Gastrocnemius medialis (tissue), 4 donors: ENCODE measurements around the gene RBBP8NL. TPM values are rescaled to one million over a fixed set of nuclear protein-coding genes. Genes with fewer than 3 reads are reported as not detected.
A peak's percentile ranks its signal among the peaks of the same experiment; 100 is the strongest.

Experiments
- ATAC-seq, 2 donors: fragments of 150-250 bp; one replicate each; pipeline ENCODE4 v1.9.1; 2016
- DNase-seq, 2 donors: peaks; one replicate each; pipeline ENCODE4 v3.0.0-alpha.2; 2019
- H3K27ac ChIP-seq, 4 donors: fragments of 200-600 bp; sonication (generic); 1 replicate in 1 of 4; 2 replicates in 3 of 4; pipeline ENCODE4 v1.5.1; 2016 to 2018; ENCODE audit warnings: mild to moderate bottlenecking in 2 of 4, moderate library complexity in 1 of 4
- H3K27me3 ChIP-seq, 3 donors: fragments of 200-600 bp; sonication (generic) in 2 of 3; 1 replicate in 1 of 3; 2 replicates in 2 of 3; pipeline versions ENCODE4 v1.5.1 to v1.6.0; 2016 to 2019; ENCODE audit warnings: mild to moderate bottlenecking in 1 of 3, moderate library complexity in 1 of 3
- H3K36me3 ChIP-seq, 2 donors: fragments of 200-600 bp; sonication (generic) in 1 of 2; one replicate each; pipeline ENCODE4 v1.5.1; 2017 to 2018
- H3K4me1 ChIP-seq, 2 donors: fragments of 200-600 bp; sonication (generic) in 1 of 2; one replicate each; pipeline ENCODE4 v1.5.1; 2016 to 2017; ENCODE audit warnings: mild to moderate bottlenecking in 2 of 2
- H3K4me3 ChIP-seq, 4 donors: fragments of 200-600 bp; sonication (generic) in 3 of 4; 1 replicate in 1 of 4; 2 replicates in 3 of 4; pipeline ENCODE4 v1.5.1; 2016 to 2019; ENCODE audit warnings: mild to moderate bottlenecking in 2 of 4
- H3K9me3 ChIP-seq, 3 donors: fragments of 200-600 bp; sonication (generic) in 2 of 3; 1 replicate in 1 of 3; 2 replicates in 2 of 3; pipeline ENCODE4 v1.5.1; 2016 to 2019
- POLR2A ChIP-seq, 2 donors: fragments of 450-650 bp; IDR thresholded peaks; one replicate each; pipeline ENCODE4 v1.6.1; 2017; ENCODE audit warnings: antibody characterized with exemption in 2 of 2, mild to moderate bottlenecking in 2 of 2, moderate library complexity in 2 of 2
- in situ Hi-C, 4 donors: fragments of 200-750 bp; cut with MboI; loops; one replicate each; pipeline versions ENCODE4 v1.15.0 to v1.8.0; 2017; ENCODE audit warnings: low sequenced_read_pairs in 4 of 4
- intact Hi-C: fragments of 100-400 bp; cut with DNase I; formaldehyde crosslinking; loops from one replicate; pipeline ENCODE4 v1.15.1; 2023; ENCODE audit warnings: low total_unique reads
- total RNA-seq, 4 donors: library from RNA; depleted of rRNA; stranded (reverse); fragments of >200 nt; gene quantifications; one replicate each; pipeline versions ENCODE4 v1.1.0 to v1.2.3, GENCODE V29; 2016
- TF ChIP-seq, protein P1 (sequence below), 5 experiments: fragments of 450-650 bp in 3 of 5; fragments of 200-600 bp in 2 of 5; sonication (generic) in 2 of 5; IDR thresholded peaks in 4 of 5; conservative IDR thresholded peaks in 1 of 5; 1 replicate in 4 of 5; 2 replicates in 1 of 5; pipeline ENCODE4 v1.5.1; 2016 to 2019; ENCODE audit warnings: antibody characterized with exemption in 5 of 5, mild to moderate bottlenecking in 3 of 5, moderate library complexity in 3 of 5

RBBP8NL gene
- total RNA-seq, 4 donors from 2014 or later, result not detected

DNA sequence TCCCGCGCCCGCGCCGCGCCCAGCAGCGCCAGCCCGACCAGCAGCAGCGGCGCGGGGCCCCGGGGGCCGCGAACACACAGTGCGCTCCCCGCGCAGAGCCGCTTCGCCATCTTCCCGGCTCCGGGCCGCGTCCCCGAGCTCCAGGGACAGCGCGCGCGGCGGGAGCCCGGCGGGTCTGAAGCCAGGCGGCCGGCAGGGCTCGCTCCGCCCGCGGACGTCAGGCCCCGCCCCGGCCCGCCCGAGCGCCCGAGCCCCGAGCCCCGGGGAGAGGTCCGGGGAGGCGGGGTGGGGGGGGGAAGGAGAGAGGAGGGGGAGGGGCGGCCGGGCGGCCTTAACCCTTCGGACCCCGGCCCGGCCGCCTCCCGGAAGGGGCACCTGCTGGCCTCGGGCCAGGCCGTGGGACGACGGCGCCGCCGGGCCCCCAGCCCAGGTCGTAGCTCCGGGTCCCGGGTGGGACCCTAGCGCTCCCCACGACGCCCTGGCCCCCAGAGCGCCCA lies 60.2 kb downstream of the RBBP8NL start, which contains the start of gene LAMA5:
LAMA5 (minus strand) TSS at position 177 of the 497 bp plus-strand sequence; CDS start at position 110, 67 bp downstream.
- intact Hi-C loops (loop anchor here (2.0 kb wide), 1 partner anchor 14 kb away; no protein-coding TSS in a partner anchor), in situ Hi-C loops (no loop called here)
- TF ChIP-seq POLR2A (IDR thresholded peaks at IDR 0.05), result peak; percentile 59 to 80
- TF ChIP-seq, protein P1, sequence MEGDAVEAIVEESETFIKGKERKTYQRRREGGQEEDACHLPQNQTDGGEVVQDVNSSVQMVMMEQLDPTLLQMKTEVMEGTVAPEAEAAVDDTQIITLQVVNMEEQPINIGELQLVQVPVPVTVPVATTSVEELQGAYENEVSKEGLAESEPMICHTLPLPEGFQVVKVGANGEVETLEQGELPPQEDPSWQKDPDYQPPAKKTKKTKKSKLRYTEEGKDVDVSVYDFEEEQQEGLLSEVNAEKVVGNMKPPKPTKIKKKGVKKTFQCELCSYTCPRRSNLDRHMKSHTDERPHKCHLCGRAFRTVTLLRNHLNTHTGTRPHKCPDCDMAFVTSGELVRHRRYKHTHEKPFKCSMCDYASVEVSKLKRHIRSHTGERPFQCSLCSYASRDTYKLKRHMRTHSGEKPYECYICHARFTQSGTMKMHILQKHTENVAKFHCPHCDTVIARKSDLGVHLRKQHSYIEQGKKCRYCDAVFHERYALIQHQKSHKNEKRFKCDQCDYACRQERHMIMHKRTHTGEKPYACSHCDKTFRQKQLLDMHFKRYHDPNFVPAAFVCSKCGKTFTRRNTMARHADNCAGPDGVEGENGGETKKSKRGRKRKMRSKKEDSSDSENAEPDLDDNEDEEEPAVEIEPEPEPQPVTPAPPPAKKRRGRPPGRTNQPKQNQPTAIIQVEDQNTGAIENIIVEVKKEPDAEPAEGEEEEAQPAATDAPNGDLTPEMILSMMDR (IDR thresholded peaks at IDR 0.05 in 4 of 5, conservative IDR thresholded peaks at IDR 0.05 in 1 of 5), result no peak
- Histone ChIP-seq H3K4me1 (peaks cover 53 to 72% of the 10 kb centered on the region in 2 donors), H3K27ac (peak within 1 kb of the TSS; percentile 87 to 90 (median 90)), H3K9me3 (no peaks in the 10 kb centered on the region), H3K4me3 (peak within 1 kb of the TSS; percentile 56 to 66 (median 60)), H3K27me3 (no peaks in the 10 kb centered on the region), H3K36me3 (no peaks in the 10 kb centered on the region)
- ATAC-seq, result peak; percentile 14 to 26
- peak in 1 of 2 donors; percentile 20 for DNase-seq

DNA sequence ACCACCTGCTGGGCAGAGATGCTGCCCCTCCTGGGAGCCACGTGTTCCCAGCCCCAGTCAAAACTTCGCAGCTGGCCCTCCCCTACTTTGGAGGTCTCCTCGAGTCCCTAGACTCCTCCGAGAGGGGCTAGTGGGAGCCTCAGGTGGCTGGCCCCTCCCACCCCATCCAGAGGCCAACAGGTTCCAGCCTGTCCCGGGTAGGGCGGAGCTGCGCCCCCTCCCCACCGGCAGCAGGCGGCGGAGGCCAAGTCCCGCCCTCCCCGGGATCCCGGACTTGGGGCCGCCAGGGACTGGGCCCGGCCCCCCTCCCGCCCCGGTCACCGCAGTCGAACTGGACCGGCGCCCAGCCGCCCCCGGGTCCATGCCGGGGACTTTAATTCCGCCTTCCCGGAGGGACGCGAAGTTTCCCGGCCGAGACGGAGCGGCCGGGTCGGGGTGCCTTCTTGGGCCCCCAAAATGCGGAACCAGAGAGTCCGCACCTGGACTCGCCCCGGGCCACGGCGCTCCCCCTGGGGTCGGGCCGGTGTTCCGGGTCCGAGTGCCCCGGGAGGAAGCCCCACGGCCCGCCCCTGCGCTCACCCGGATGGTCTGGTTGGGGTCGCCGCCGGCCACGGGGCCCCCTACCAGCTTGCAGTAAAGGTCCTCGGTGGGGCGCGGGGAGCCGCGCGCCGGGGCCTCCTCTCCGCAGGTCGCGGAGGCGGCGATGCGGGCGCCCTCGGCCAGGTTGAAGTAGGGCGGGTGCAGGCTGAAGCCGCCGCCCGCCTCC lies 60.8 kb downstream of the RBBP8NL start:
- no peak for TF ChIP-seq POLR2A (IDR thresholded peaks at IDR 0.05)
- TF ChIP-seq, protein P1 (IDR thresholded peaks at IDR 0.05 in 4 of 5, conservative IDR thresholded peaks at IDR 0.05 in 1 of 5), result no peak
- in situ Hi-C loops, result no loop called here
- peaks cover 56 to 72% of the 10 kb centered on the region in 2 donors for H3K4me1 ChIP-seq
- H3K27me3 ChIP-seq, result no peaks in the 10 kb centered on the region
- H3K9me3 ChIP-seq, result no peaks in the 10 kb centered on the region
- intact Hi-C loops, result loop anchor here (2.0 kb wide), 1 partner anchor 14 kb away; no protein-coding TSS in a partner anchor
- peak in 1 of 2 donors; percentile 2 for ATAC-seq
- peak in 1 of 2 donors; percentile 16 for DNase-seq
- no peaks in the 10 kb centered on the region for H3K36me3 ChIP-seq
- H3K27ac ChIP-seq, result peak overlapping the region; percentile 87 to 90 (median 90)
- peak overlapping the region; percentile 56 to 66 (median 60) for H3K4me3 ChIP-seq

DNA sequence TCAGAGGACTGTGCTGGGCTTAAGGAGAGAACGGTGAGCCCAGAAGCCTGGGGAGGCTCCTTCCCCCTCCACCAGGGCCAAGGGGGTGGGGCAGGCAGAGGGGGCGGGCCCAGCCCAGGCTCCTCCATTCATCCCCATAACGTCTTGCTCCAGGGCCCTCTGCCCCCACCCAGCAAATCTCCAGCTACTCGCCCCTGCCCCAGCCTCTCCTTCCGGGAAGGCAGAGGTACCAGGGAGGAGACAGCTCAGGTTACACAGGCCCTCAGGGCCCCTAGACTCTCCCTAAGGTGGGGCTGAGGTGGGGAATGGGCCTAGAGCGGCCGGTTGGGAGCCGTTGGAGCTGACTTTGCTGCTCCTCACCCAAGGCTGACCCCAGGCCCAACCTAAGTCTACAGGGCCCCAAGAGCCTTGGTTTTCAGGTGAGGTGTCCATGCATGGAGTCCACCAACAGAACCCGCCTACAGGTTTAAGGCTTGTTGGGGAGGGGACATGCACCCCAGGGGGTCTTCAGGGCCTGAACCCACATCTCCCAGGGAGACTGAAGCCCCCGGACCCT lies 61.4 kb downstream of the RBBP8NL start:
- TF ChIP-seq, protein P1 (IDR thresholded peaks at IDR 0.05 in 4 of 5, conservative IDR thresholded peaks at IDR 0.05 in 1 of 5), result no peak
- no peak for TF ChIP-seq POLR2A (IDR thresholded peaks at IDR 0.05)
- in situ Hi-C loops (no loop called here), intact Hi-C loops (loop anchor here (2.0 kb wide), 1 partner anchor 13 kb away; no protein-coding TSS in a partner anchor)
- Histone ChIP-seq H3K9me3 (no peaks in the 10 kb centered on the region), H3K27ac (peak overlapping the region; percentile 87 to 90 (median 90)), H3K27me3 (no peaks in the 10 kb centered on the region), H3K36me3 (no peaks in the 10 kb centered on the region), H3K4me3 (peak overlapping the region; percentile 56 to 66 (median 60)), H3K4me1 (peaks cover 56 to 70% of the 10 kb centered on the region in 2 donors)
- DNase-seq (peak in 1 of 2 donors; percentile 19), ATAC-seq (peak in 1 of 2 donors; percentile 9)

DNA sequence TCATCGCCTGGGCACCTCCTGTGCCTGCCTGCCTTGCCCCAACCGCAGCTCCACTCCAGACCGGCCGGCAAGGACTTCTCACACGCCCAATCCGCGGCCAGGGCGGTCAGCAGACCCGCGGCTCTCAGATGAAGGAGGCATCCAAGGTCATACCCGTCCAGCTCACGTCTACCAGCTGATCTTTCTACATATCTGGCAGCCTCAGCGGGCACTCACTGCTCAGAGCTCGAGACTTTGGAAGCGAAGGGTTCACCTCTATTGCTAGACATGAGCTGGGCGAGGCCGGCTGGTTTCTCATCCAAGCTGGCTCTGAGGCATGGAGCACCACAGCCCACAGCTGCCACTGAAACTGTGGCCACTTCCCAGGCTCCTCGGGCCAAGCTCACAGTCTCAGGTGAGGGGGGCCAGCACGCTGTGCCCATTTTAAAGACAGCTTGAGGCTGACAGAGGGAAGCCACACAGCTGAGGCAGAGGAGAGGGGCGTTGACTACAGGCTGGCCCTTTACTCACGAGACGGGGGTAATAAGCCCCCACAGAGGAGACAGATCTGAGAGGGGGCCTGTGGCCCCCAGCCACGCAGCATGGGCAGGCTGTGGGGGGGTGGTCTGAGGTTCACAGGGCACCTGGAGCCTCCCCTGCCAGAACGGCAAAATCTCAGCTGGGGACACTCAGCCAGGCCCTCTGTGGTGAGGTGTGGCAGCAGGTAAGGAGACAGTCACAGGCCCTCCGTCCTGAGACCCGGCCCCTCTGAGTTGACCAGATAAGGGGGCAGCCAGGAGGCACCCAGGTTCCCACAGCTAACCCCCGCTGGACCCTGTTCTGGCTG lies 62.2 kb downstream of the RBBP8NL start:
- intact Hi-C loops (no loop called here), in situ Hi-C loops (no loop called here)
- DNase-seq (peak; percentile 82 to 94), ATAC-seq (peak; percentile 84 to 86)
- TF ChIP-seq POLR2A (IDR thresholded peaks at IDR 0.05), result peak; percentile 56 to 59
- TF ChIP-seq, protein P1 (IDR thresholded peaks at IDR 0.05 in 4 of 5, conservative IDR thresholded peaks at IDR 0.05 in 1 of 5), result no peak
- Histone ChIP-seq H3K27ac (peak overlapping the region; percentile 87 to 90 (median 90)), H3K9me3 (no peaks in the 10 kb centered on the region), H3K36me3 (no peaks in the 10 kb centered on the region), H3K4me1 (peaks cover 52 to 62% of the 10 kb centered on the region in 2 donors), H3K4me3 (peak overlapping the region; percentile 31 to 63 (median 56)), H3K27me3 (no peaks in the 10 kb centered on the region)
